GM19438 (cell line): Measurements from ENCODE around the gene AXDND1.
"Not testable (repeated sequence)": the region's sequence is repeated elsewhere in the genome, so short reads cannot be mapped to it uniquely, and the experiment has no call there.

Experiments
- ATAC-seq: cut with Tn5 transposase; IDR thresholded peaks from one replicate; pipeline ENCODE4 v1.9.1; 2021; ENCODE audit warnings: low read depth; ENCODE audit not compliant: unreplicated experiment

The AXDND1 gene

DNA sequence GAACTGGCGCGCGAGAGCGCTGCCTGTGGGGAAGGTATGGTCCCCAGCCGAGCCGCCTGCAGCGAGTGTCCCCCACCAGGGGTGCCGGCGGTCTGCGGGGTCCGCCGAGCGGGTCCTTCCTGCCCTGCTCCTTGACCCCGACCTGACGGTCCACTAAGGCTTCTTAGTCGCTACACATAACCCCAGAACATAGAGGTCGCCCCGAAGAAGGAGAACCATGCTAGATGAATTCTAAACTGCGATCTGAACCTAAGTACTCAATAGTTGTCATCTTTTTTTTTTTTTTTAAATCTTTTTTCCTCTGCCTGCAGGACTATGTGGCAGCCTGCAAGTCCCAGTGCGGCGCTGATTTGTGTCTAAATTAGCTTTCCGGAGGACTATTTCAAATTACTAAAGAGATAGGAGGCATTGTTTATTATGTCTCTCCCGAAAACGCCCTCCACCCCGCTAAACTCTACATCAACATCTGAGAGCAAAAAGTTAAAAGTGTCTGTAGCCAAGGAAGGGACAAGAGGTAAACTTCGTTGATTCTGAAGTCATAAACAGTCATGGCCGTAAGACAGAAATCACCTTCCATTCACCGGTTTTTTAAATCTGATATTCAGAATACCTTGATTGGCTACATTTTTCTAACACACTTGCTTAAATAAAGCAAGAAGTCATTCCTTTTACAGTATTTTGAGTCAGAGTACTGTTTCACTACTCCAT is 476 bp downstream of the AXDND1 start:
- ATAC-seq = peak; percentile 35

DNA sequence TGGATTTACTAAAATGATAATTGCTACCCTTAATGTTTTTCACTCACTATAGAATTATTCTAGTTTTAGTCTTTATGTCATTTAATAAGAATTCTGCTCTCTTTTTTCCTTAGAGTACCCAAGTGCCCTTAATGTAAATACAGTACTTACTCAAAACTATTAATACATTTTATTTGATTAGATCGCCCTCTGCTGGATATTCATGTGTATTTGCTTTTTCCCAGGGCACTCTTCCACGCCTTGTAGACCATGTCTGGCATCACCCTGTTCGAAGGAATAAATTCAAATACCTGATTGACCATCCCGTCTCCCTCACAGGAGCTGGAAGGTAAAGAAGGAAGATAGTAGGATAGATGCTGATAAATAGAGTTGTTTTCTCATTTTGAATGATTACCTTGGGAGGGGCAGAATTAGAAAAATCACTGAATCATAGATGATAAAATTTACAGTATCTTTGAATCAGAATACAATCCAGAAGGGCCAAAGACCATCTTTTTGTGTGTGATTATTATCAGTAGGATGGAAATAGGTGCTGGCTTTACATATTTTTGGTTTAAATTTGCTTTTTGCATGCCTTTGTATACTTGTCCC is 4.1 kb downstream of the AXDND1 start:
- ATAC-seq = no peak

DNA sequence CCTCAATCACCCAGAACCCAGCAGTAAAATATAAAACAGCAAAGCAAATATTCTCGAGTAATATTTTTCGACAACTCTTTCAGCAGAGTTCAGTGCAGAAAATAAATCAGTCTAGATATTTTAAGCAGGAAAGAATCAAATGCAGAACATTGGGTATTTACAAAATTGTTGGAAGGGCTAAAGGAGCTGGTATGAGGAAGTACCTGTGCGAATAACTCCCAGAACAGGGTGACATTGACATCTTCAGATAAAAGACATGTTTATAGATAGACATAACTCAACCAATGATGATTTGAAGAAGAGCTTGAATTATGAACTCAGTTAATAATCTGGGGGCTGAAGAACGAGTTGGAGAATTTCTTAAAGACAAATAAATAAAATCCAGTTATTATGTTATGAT is 6.4 kb downstream of the AXDND1 start:
- ATAC-seq = no peak

DNA sequence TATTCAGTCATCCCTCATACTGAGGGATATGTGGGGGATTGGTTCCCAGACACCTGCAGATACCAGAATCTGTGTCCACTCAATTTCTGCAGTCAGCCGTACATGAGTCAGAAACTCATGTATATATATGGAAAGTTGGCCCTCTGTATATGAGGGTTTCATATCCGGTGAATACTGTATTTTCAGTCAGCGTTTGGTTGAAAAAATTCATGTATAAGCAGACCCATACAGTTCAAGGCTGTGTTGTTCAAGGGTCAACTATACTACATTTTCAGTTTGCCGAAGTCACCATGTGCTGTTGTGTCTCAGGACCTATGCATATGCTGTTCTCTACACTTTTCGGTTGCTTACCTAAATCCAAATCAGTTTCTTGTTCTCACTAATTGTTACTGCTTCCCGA is 10.5 kb downstream of the AXDND1 start:
- ATAC-seq = no peak

DNA sequence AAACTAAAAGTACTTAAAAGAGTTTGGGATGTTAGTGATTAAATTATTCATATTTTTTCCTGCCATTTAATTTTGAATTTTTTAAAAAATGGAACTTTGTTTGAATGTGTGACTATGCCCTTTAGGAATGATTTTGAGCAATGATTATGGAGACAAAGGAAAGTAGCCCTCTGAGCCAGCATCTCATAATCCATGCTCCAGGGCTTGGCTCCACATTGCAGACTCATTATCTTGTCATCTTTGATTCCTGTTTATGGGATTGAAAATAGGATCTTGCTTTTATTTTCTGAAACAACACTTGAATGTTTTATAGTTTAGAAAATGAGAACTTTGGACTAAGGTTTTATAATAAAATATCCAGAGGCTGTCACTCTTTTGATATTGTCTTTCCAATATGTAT is 14.5 kb downstream of the AXDND1 start:
- no peak for ATAC-seq

DNA sequence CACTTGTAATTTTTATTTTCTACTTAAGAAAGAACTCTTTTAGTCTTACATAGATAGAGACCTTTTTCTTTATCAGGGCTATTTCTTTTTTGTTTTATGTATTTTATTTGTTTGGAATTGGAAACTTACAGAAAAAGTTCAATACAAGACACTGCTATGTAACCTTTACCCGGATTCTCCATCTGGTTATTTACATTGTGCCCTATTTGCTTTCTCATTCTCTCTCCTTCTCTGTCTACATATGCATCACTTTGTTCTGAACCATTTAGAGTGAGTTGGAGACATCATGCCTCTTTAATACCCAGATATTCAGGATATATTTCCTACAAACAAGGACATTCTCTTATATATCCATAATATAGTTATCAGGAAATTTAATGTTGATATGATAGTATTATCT is 18.3 kb downstream of the AXDND1 start:
- no peak for ATAC-seq

DNA sequence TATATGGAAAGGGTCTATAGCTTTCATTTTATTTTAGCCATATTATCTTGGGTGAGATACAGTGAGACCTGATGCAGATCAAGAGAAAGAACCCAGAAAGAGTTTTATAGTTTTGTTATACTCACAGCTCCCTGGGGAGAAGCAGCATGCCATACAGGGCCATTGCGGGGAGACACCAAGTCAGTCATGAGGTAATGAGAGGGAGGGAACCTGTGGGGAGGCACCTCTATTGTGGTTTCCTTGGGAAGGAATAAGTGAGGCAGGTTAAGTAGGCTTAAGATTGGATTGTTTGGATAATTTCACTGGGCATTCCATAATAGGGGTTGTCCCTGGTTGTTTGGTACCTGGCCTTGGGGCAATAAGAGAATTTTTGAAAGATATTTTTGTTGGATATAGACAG is 19.7 kb downstream of the AXDND1 start:
- ATAC-seq = no peak

DNA sequence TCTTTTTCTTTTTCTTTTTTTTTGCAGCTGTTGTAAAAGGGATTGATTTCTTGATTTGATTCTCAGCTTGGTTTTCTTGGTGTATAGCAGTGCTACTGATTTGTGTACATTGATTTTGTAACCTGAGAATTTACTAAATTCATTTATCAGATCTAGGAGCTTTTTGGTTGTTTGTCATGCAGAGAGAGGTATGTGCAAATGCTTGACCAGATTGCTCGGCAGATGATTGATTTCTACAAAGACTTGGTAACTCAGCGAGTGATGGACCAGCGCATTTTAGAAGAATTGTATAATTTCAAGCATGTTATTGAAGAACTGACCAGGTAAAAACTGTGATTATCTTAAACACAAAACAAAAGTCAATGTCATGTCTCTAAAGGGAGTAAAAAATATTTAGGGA is 27.9 kb downstream of the AXDND1 start:
- ATAC-seq = no peak

DNA sequence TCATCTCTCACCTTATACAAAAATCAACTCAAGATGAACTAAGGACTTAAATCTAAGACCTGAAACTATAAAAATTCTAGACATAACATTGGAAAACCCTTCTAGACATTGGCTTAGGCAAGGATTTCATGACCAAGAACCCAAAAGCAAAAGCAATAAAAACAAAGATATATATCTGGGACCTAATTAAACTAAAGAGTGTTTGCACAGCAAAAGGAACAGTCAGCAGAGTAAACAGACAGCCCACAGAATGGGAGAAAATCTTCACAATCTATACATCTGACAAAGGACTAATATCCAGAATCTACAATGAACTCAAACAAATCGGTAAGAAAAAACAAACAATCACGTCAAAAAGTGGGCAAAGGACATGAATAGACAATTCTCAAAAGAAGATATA is 33.6 kb downstream of the AXDND1 start:
- not testable (repeated sequence) for ATAC-seq

DNA sequence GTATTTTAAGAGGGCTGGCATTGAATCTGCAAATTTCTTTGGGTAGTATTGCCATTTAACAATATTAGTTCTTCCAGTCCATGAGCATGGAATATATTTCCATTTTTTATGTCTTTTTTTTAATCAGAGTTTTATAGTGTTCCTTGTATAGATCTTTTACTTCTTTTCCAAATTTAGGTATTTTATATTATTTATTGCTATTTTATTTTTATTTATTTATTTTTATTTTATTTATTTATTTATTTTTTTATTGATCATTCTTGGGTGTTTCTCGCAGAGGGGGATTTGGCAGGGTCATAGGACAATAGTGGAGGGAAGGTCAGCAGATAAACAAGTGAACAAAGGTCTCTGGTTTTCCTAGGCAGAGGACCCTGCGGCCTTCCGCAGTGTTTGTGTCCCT is 52.0 kb downstream of the AXDND1 start:
- not testable (repeated sequence) for ATAC-seq

DNA sequence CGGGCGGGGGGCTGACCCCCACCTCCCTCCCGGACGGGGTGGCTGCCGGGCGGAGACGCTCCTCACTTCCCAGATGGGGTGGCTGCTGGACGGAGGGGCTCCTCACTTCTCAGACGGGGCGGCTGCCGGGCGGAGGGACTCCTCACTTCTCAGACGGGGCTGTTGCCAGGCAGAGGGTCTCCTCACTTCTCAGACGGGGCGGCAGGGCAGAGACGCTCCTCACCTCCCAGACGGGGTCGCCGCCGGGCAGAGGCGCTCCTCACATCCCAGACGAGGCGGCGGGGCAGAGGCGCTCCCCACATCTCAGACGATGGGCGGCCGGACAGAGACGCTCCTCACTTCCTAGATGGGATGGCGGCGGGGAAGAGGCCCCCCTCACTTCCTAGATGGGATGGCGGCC is 52.9 kb downstream of the AXDND1 start:
- ATAC-seq = not testable (repeated sequence)

DNA sequence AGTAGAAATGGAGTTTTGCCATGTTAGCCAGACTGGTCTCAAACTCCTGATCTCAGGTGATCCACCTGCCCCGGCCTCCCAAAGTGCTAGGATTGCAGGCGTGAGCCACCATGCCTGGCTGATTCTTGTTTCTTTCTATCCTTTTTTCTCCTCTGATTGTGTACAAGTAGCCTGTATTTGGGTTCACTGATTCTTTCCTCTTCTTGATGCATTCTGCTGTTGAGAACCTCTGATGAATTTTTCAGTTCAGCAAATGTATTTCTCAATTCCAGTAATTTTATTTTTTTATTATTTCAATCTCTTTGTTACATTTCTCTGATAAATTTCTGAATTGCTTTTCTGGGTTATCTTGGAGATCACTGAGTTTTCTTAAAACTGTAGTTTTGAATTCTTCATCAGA is 58.8 kb downstream of the AXDND1 start:
- ATAC-seq = no peak

DNA sequence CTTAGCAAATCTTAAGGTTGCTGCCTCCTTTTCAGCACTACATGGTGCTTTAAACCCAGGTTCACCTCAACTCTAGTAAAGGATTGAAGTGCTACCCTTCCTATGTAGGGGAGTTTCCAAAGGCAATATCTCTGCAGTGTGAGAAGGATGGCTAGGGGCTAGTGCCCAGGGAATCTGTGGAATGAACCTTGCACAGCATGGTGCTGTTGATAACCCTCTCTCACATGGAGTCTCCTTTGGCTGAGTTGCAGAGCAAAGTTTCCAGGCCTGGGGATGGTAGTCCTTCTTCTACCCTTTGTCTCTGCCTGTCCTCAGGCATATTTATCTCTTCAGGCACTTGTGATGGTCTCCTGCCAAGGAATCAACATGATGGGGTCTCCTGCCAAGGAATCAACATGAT is 59.4 kb downstream of the AXDND1 start:
- ATAC-seq = no peak

DNA sequence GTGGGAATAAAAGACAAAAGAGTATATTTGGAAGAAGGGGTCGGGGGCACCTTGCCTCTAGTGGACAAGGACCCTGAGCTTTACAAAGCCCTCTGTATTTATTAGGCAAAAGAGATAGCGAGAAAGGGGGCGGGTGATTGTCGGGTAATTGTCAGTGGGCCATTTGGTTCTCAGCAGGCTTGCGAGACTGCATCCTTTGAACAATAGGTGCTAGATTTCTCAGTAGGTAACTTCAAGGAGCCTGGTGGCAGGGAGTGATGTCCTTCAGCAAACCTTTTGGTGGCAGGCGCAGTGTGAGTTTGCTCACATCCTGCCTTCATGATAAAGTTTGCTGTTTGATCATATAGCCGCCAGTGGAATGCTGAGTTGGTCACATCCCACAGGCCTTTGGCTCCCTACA is 71.4 kb downstream of the AXDND1 start:
- ATAC-seq = no peak

DNA sequence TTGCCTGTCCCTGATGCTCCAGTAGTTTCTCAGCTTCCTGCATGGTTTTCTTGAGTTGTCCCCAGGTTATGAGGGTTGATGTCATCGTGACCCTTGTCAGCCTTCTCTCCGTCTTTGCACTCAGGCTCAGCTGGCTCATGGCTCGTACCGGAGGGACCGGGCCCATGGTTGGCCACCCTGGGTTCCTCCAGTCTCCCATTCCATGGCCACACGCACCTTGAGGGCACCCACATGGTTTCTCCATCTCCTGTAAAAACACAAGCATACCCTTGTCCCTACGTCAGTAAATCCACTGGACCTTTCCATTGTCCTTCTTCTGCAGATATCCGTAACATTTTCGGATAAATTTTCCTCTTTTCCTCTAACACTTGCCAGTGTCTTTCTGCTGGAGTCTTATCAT is 73.9 kb downstream of the AXDND1 start:
- not testable (repeated sequence) for ATAC-seq

DNA sequence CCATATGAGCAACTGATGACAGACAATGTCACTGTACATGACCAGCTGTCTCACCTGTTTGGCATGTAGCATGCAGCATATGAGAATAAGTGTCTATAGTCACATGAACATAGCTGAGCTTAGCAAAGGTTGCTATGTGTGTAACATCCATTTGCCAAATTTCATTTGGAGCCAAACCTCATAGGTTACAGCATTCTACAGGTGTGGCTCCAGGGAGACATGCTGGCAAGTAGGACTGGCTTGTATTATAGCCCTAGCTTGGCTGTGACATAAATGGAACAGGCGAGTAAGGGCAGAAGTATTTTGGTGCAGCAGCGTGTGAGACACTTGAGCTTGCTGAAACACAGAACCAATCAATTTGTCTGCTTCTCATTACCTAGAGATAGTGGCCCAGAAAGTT is 74.5 kb downstream of the AXDND1 start:
- not testable (repeated sequence) for ATAC-seq

DNA sequence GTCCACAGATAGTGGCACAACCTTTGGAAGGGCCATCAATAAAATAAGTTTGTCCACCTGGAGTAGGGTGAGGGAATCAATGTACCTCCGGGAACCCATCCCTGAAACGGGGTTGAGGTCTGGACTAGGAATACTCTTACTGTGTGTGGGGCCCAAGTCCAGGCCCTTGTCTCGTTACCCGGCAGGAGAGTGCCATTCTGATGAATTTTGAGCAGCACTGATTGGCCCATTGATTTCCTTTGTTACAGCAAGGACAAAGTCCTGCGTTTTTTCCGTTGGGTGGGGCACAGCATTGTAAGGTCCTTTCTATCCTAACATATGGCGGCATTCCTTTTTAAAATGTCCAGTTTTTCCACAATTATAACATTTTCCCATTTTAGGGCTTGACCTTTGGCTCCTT is 75.2 kb downstream of the AXDND1 start:
- ATAC-seq = no peak

DNA sequence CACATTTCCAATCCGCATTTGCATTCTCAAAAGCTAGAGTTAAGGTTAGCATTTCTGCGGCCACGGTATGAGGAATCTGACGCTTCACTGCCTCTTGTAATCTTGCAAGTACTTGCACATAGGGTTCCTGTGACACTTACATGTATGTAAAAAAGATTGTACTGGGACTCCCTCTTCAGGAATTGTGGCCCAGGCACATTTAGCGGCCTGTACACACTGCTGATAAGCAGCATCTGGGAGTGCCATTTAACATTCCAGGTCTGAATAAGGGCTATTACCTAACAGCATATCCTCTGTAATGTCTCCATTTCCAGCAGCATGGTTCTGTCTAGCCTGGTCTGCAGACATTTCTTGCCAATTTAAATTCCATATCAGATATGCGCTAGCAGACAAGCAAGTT is 75.7 kb downstream of the AXDND1 start:
- ATAC-seq = no peak

DNA sequence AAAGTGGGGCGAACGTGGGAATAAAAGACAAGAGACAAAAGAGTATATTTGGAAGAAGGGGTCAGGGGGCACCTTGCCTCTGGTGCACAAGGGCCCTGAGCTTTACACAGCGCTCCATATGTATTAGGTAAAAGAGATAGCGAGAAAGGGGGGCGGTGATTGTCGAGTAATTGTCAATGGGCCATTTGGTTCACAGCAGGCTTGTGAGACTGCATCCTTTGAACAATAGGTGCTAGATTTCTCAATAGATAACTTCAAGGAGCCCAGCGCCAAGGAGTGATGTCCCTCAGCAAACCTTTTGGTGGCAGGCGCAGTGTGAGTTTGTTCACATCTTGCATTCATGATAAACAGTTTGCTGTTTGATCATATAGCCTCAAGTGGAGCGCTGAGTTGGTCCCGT is 77.1 kb downstream of the AXDND1 start:
- ATAC-seq = not testable (repeated sequence)

DNA sequence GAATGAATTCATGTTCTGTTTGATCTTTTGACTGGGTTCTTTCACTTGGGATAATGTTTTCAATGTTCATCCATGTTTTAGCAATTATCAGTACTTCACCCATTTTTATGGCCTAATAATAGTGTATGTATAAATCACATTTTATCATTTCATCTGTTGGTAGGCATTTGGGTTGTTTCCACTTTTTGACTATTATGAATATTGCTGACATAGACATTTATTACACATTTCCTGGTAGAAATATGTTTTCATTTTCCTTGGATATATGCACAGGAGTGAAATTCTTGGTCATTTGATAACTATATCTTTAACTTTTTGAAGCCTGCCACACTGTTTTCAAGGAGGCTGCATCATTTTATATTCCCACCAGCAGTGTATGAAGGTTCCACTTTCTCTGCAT is 79.8 kb downstream of the AXDND1 start:
- ATAC-seq = no peak

DNA sequence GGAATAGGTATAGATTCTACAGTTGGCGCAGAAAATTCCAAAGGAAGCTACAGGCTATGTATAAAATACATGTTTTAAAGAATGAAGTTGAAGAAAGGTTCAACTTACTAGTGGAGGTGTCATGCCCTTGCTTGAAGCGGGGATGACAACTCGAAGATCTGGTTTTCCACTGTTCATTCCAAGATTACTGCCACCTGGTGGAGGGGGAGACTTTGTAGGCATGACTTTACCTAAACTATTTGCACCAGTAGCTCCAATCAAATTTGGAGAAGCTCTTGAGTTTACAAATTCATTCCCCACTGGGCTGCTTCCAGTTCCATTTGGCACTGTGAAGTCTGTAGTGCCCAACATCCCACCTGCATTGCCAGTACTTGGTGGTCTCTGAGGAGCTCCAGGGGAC is 81.7 kb downstream of the AXDND1 start:
- no peak for ATAC-seq

DNA sequence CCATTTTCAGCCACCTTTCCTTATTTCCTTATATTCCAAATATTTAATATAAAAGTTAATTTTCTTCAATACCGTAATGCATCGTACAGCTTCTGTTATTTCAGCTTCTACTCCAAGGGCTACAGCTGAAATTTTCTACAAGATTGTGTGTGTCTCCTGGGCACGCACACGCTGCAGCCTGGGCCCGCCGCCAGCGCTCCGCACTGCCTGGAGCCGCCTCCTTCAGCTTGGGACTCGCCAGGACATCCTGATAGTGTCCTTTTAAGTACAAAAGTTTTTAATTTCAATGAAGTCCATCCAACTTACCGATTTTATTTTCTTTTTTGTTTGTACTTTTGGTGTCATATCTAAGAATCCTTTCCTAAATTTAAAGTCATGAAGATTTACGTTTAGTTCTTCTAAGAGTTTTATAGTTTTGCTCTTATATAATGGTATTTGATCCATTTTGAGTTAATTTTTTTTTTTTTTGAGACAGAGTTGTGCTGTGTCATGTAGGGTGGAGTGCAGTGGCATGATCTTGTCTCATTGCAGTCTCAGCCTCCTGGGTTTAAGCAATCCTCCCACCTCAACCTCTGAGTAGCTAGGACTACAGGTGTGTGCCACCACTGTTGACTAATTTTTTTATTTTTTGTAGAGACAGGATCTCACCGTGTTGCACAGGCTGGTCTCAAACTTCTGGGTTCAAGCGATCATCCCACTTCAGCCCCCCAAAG is 82.8 kb downstream of the AXDND1 start:
- ATAC-seq = no peak
